GM19351 (cell line): ENCODE results near the gene EPS8L3.
"Not testable (repeated sequence)": the region's sequence is repeated elsewhere in the genome, so short reads cannot be mapped to it uniquely, and the experiment has no call there.

Source experiments
- ATAC-seq: cut with Tn5 transposase; IDR thresholded peaks from one replicate; pipeline ENCODE4 v1.9.1; 2021; ENCODE audit warnings: mild to moderate bottlenecking, moderate library complexity; ENCODE audit not compliant: unreplicated experiment

Gene EPS8L3

DNA sequence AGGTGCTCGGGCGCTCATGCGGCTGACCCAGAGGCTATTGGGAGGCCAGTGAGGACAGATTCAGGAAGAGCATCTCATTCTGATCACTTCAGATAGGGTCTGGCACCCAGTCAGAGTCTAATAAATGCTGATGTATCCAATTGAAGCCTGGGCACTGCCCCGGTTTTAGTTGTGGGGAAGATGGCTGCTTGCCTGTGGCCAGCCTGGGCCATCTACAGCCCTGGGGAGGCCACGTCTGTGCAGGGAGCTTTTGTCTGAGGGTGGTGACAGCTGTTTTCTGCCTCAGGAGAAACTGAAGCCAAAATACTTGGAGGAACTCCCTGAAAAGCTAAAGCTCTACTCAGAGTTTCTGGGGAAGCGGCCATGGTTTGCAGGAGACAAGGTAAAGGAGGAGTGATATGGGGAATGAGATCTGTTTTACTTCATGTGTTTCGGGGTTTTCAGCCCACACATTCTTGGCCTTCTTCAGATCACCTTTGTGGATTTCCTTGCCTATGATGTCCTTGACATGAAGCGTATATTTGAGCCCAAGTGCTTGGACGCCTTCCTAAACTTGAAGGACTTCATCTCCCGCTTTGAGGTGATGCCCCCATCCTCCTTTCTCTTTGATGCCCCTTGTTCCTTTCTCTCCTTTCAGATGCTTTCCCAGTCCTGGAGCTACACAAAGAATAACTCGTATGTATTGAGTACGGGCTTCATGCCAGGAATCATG lies 48.9 kb downstream of the EPS8L3 start:
- no peak for ATAC-seq

DNA sequence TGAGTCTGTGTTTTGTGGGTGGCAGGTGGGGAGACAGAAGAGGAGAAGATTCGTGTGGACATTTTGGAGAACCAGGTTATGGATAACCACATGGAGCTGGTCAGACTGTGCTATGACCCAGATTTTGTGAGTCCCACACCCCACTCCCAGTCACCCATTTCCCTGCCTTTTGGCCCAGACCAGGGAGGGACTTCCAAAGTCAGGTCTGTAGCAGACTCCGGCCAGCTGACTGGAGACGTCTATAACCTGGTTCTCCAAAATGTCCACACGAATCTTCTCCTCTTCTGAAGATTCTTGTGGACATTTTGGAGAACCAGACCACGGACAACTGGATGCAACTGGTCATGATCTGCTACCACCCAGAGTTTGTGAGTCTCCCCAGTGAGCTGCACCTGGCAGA lies 50.1 kb downstream of the EPS8L3 start:
- ATAC-seq: no peak

DNA sequence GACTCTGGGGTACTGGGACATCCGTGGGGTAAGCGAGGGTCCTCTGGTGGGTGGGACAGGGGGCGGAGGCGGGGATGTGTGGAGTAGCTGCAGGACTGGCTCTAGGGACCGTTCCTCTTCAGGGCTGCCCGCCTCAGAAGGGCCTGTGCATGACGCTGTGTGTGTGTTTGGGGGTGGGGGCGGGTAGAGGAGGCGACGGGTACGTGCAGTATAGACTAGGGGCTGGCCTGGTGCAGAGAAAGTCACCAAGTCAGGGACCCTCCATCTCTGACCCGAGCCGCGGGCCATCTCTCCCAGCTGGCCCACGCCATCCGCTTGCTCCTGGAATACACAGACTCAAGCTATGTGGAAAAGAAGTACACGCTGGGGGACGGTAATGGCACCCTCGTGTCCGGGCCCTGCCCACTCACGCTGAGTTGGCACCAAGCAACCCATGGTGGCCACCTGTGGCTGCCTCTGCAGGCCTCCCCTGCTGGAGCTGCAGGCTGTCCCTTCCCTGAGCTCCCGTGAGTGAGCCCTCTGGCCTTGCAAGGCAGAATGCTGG lies 51.3 kb downstream of the EPS8L3 start:
- ATAC-seq: no peak

DNA sequence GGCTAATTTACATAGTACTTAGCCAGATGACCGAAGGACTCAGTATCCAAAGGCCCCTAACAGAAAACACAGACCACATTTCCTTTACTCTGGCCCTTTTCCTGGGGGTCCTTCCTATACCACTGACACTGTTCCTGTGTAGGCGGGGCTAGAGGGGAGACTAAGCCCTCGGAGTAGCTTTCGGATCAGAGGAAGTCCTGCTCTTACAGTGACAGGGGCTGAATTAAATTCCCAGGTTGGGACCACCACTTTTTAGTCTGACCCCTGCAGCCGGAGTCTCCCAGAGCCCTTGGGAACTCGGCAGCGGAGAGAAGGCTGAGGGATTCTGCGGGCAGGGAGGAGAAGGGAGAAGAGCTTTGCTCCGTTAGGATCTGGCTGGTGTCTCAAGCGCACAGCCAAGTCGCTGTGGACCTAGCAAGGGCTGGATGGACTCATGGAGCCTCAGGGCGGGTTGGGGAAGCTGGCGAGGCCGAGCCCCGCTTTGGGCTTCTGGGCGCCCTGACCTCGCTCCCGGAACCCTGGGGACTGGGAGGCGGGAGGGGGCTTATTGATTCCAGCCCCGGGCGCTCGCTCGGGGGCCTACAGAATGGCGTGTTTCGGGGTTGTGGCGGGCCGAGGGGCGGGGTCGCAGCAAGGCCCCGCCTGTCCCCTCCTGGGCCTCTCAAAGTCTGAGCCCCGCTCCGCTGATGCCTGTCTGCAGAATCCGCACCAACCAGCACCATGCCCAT lies 52.0 kb downstream of the EPS8L3 start, which contains the start of gene GSTM5:
Gene GSTM5, plus strand, starts transcription at position 659 of the 728 bp plus-strand sequence. Its CDS starts 62 bp downstream, at position 721.
- not testable (repeated sequence) for ATAC-seq

DNA sequence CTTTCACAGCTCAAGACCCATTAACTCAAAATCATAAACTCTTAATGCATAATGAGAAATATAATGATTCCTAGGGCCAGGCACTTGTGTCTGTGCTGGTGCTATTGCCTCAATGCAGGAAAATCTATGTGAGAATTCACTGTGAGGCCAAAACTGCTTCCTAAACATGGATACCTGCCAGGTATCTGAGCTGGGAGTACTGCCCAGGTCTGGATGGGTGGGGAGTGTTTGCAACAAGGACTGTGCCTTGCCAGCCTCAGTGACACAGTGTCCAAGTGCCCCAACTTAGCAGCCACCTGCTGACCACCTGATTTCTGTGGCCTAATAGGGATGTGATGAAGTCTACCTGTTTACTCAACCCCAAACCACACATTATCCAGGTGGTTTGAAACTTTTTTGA lies 53.9 kb downstream of the EPS8L3 start:
- not testable (repeated sequence) for ATAC-seq

DNA sequence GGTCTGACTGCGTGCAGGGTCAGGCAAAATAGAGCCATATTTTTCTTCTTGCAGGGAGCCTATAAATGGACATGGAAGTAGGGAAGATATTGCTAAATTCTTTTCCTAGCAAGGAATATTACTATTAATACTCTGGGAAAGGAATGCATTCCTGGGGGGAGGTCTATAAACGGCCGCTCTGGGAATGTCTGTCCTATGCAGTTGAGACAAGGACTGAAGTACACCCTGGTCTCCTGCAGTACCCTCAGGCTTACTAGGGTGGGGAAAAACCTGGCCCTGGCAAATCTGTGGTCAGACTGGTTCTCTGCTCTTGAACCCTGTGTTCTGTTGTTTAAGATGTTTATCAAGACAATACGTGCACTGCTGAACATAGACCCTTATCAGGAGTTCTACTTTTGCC lies 54.8 kb downstream of the EPS8L3 start:
- ATAC-seq: not testable (repeated sequence)

DNA sequence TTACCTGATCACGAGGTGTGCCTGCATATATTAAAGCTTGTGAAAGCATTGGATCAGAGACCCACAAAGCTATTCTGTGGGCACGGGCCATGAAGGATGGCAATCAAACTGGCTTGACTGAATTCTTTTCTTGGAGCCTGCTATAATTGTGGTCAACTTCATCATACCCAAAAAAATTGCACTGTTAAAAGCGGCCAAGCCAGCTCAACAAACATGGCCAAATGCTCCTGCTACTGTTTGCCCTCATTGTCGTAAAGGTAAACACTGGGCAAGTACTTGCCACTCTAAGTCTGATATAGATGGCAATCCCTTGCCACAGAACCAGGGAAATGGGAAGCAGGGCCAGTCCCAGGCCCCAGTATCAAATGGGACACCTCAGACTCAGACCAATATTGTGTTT lies 58.3 kb downstream of the EPS8L3 start:
- no peak for ATAC-seq

DNA sequence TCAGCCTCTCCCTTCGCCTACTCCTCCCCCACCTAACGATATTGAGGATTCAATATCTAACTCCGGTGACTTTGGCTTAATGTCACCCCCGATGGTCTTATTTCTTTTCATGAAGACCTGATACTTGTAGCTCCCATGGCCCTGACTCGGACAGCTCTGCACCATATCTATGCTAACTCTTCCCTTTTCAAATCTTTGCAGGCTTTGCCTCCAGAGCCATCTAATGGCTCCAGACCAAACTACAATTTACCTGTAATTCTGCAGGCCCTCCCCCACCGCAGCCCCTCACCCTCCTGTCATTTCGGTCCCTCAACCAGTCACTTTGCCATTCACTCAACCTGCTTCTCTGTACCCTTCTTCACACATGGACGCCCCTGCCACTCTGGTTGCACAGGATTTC lies 59.5 kb downstream of the EPS8L3 start:
- ATAC-seq: no peak

DNA sequence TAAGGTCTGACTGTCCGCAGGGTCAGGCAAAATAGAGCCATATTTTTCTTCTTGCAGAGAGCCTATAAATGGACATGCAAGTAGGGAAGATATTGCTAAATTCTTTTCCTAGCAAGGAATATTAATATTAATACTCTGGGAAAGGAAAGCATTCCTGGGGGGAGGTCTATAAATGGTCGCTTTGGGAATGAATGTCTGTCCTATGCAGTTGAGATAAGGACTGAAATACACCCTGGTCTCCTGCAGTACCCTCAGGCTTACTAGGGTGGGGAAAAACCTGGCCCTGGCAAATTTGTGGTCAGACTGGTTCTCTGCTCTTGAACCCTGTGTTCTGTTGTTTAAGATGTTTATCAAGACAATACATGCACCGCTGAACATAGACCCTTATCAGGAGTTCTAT lies 60.8 kb downstream of the EPS8L3 start:
- ATAC-seq: not testable (repeated sequence)
